HPDE6-E6E7 (cell line): ENCODE data around the gene SDC3.

Experiments
- DNase-seq: peaks from one replicate; pipeline ENCODE4 v3.0.0; 2011; ENCODE audit warnings: missing footprints; ENCODE audit errors: extremely low spot score

The SDC3 gene

DNA sequence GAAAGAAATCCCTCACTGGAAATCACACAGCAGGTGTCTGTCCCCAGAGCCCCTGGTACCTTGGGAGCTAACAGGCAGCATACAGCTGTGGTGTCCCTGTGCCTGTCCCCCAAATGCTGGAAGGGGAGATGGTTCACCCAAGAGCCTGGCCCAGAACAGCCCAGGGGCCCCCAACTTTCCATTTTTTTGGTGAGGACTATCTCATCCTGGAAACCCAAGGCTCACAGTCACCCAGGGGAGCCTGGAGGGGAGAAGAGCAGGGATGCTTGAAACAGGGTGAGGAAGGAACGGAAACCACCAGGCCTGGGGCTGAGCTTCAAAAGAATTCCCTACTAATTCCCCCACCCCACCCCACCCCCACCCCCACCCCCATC lies 3.6 kb downstream of the SDC3 start:
- no peak for DNase-seq

DNA sequence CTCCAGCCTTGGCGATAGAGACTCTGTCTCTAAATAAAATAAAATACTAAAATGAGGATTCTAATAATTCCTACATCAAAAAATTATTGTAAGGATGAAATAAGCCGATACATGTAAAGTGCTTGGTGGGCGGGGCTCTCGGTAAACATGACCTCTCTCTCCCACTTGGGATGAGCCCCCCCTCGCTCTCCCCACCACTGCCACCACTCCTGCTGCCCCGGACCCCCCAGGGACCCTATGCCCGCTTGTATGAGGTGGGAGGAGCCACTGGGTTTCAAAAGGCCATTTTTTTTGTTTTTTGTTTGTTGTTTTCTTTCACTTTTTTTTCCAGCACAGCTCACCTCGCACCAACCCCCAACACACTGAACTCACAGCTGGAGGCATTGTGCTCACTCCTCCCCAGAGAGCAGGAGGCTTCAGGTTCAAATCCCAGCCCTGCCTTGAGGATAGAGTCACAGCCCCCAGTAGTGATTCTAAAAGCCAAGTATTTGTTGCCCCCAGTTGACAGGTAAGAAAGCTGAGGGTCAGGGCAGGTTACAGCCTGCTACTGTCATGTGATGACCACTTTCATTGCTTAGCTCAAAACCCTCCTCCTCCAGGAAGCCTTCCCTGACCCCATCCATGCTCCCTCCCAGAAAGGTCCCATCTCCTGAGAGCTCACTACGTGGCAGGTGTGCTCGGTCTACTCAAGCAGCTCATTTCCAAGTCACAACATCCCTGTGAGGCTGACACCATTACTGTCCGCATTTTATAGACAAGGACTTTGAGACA lies 4.2 kb downstream of the SDC3 start:
- DNase-seq = no peak

DNA sequence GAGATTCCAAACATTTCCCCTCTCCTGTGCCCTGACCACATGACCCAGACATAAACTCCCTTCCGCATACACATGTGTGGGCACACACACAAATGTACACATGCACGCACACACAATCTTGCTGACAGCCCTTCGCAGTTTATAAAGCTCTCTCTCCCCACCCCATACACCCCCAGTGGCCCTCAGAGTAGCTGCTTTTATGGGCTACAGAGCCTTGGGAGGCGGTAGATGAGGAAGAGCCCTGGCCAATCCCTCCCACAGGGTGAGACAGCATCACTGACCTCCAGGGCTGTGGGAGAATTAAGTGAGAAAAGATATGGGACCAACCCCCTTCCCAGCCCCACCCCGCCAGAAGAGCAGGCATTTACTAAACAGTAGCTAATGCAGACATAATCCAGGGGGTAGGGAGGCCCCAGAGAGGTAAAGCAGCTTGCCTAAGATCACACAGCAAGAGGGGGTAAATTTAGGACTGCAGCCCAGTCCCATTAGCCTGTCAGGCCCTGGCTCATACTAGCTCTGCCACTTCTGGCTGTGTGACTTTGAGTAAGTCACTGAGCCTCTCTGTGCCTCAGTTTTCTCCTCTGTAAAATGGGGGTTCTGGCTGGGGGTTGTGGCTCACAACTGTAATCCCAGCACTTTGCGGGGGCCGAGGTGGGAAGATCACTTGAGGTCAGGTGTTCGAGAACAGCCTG lies 5.1 kb downstream of the SDC3 start:
- no peak for DNase-seq

DNA sequence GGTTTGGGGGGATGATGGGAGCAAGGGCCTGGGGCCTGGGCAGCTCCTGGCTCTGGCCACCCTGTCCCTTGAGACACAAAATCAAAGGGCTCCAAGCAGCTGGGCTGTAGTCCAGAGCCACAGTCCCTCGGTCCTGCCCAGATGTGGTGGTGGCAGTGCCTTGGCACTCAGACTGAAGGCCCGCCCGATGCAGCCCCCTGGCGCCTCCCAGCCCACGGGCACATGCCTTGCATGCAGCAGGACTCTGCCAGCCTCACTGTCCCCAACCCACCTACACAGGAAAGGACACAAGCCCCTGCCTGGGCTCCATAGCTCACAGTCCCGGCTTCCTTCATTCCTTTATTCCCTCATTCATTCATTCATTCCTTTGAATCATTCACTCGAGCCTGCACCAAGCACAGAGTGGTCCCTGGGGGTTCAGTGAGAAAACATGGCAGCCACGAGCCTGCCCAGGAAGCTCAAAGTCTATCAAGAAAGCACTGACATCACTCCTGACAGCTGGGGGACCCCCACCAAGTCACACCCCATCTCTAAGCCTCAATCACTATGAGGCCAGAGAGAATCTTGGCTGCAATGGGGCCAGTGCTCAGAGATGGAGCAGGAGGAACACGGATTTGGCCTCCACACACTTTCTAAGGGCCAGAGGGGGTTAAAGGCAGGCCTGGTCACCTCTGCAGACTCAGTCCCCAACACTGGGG lies 5.8 kb downstream of the SDC3 start:
- DNase-seq = no peak

DNA sequence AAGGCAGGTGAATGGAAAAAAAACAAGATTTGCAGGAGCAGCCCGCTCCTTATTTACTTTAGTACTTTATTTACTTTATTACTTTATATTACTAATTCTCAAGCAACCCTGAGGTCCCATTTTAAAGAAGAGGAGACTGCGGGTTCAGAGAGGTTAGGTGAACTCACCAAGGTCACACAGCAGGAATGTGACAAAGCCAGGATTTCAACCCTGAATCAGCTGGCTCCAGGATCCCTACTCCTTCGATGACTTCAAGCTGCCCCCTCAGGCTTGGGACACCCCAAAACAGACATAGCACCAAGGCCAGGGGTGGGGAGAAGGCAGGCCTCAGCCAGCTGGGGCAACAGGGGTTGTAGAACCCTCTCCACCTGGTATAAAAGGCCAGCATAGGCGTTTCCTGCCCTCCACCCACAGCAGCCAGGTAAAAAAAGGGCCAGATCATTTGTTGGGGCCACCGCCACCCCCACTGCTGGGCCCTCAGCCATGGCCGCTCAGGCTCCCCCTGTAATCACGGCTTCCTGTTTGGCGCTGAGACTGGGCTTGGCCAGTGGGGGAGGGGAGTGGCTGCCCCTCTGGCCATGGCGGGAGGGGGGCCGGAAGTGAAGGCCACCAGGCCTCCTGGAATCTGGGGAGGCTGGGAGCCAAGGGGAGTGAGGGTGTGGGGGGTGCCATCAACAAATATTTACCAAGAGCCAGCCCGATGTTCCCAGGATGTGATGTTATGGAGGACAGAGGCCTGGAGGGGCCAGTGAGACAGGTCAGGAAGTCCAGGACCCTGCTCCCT lies 6.6 kb downstream of the SDC3 start:
- no peak for DNase-seq

DNA sequence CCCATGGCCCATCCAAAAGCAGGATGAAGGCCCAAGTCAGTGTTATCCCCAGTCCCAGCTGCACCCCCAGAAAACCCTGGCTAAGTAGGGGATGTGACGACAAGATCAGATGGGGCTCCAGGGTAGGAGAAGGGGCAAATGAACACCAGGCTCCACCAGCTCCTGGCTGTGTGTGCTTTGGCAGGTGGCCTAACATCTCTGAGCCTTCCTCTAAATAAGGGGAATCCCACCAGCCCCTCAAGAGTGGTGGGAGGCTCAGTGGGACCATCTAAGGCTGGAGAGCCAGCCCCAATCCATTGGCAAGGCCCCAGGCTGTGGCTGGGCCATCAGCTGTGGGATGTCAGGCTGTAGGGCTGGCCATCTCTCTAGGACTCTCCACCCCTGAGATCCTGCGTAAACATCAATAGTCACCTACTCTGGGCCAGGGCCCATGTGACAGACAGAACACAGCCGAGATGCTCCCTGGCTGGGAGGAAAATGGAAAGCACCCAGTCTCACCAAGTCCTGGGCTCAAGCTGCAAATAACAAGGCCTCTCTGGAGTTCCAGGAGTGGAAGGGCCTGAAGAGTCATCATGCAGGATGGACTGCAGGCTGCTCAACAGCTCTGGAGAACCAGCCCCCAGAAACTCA lies 7.5 kb downstream of the SDC3 start:
- DNase-seq = no peak

DNA sequence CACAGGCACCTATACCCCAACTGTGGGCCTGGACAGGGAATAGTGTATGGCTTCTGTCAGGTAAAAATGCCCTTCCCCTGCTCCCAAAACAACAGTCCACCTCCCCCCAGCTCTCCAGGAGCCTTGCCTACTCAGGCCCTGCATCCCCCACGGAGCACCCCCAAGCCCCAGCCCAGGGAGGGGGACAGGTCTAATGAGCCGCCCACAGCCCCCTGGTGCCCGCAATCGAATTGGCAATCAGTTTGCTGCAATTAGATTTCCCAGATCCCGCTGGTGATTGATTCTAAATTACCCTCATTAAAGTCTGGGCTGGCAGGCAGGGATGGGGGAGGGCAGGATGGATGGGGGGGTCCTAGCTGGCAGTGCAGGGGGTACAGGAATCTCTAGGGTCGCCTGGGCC lies 8.1 kb downstream of the SDC3 start:
- no peak for DNase-seq

DNA sequence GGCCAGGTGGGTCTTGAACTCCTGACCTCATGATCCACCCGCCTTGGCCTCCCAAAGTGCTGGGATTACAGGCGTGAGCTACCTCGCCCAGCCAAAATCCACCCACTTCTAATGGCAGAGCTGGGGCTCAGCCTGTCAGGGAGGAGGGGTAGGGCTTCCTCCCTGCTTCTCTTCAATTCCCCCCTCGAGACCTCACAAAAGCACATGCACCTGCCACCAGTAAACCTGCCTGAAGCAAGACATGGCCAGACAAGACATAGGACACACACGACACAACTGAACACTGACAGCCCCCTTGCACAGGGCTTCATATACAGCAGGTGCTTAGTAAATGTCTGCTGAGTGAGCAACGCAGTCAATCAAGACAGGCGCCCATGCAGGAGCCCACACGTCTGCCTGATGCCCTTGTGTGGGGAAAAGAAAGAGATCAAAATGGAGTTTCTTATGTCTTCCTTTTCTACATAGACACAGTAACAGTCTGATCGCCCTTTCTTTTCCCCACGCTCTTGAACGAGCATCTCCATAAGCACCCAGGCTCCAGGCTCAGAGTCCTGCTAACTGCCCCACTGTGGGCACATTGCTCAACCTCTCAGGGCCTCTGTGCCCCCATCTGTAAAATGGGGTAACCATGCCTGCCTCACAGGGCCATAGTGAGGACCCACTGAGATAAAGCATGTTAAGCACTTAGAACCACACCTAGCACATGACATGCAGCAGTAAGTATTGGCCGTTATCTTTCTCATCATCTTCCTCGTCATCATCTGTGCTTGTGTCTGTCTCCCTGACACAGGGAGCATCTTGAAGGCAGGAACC lies 8.8 kb downstream of the SDC3 start:
- no peak for DNase-seq

DNA sequence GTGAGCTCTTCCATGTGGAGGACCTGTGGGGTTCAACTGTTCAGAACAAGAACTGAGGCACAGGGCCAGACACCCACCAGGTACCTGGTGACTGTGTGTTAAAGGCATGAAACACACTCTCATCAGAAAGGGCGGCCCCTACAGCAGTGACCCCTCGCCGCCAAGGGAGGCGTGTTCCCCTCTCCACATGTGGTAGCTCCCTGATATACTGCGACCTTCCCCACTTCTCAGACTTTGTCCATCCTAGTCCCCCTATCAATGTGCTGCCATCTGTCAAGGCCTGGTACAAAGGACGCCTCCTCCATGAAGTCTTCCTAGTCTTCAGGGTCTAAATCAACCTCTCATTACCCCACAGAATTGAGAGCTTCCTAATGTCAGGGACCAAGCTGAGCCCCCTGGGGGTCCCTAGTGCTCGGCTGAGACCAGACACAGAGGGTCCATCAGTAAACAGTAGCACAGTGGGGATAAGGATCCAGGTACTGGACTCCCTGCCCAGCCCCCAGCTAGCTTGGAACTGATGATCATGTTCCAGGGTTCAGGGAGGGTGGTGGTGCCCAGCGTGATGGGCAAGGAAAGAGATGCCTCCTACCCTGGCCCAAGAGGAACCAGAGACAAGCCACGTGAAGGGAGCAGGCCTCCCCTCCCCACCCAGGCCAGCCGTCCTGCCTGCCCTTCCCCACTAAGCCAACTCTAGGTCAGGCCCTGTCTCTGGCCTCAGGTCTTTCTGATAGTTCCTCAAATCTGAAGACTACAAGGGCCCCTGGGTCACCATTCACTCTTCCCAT lies 10.3 kb downstream of the SDC3 start:
- DNase-seq = no peak

DNA sequence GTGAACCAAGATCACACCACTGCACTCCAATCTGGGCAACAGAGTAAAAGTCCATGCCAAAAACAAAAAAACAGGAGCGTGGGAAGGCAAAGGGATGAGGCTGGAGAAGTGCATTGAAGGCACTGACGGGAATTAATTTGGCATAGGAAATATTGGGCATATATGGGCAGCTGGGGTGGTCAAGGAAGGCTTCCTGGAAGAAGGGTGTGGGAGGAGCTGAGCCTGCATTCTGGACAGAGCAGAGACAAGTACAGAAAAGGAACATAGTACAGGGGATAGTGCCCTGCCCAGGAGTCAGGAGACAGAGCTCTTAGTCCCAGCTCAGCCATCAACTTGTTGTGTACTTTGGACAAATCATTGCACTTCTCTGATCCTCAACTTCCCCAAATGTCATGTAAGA lies 11.7 kb downstream of the SDC3 start:
- DNase-seq = no peak

DNA sequence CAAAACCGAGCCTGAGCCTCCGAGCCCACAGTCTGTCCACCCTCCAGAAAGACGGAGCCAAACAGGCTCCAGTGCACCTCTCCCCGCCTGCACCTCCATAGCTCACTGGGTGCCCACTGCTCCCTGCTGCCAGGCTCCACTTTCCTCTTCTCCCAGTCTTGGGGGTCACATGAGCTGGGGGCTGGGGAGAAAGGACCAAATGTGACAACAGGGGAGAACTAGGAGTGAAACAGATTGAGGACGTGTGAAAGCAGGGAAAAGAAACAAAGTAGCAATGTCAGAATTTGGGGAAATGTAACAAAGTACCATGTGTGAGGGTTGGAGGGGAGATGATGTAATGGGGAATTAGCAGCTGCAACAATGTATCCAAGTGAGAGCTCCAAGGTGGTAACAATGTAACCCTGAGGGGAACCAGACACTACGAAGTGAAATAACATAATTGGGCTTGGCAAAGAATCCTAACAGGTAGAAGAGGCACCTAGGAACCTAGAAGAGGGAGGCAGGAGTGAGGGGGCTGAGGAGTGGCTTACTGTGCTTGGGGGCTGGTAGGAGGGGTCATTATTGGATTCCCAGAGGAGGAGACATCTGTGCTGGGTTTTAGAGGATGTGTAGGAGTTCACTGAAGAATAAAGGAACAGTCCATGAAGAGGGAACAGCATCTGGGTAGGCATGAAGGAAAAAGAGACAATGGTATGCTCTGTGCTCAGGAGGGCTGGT lies 12.5 kb downstream of the SDC3 start:
- no peak for DNase-seq

DNA sequence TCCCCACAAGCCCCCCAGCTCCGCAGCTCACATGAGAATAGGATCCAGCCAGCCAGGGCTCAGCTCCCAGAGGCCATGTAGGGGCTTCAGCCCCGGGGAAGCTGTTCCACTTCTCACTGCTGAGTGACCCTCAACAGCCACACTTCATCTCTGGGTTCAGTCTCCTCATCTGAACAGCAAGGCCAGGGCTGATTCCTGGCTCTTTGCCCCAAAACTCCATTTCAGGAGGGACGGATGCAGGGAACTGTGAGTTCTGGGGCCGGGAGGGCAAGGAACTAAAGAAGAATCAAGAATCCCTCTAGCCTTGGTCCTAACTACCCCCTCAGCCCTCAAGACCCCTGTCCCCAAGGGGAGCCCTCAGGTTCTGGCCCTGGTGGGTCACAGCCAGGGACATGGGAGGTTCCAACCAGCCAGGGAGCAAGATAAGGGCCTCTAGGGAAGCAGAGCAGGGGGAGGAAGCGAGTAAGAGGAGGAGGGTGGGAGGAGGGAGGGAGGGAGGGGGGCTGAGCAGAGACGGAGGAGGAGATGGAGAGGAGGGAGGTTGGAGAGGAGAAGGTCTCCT lies 13.1 kb downstream of the SDC3 start:
- no peak for DNase-seq

DNA sequence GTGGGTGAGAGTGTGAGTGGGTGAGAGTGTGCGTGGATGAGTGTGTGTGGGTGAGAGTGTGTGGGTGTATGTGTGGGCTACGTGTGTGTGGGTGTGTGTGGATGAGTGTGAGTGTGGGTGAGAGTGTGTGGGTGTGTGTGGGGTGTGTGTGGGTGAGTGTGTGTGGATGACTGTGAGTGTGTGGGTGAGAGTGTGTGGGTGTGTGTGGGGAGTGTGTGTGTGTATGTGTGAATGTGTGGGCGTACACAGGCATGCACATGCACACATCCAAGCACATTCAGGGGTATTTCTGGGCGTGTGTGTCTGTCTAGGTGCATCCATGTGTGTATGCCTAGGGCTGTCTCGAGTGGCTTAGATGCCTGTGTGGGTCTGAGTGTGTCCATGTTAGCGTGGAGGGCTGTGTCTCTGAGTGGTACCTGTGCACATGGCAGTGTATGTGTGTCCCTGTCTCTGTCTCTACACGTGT lies 14.0 kb downstream of the SDC3 start:
- no peak for DNase-seq

DNA sequence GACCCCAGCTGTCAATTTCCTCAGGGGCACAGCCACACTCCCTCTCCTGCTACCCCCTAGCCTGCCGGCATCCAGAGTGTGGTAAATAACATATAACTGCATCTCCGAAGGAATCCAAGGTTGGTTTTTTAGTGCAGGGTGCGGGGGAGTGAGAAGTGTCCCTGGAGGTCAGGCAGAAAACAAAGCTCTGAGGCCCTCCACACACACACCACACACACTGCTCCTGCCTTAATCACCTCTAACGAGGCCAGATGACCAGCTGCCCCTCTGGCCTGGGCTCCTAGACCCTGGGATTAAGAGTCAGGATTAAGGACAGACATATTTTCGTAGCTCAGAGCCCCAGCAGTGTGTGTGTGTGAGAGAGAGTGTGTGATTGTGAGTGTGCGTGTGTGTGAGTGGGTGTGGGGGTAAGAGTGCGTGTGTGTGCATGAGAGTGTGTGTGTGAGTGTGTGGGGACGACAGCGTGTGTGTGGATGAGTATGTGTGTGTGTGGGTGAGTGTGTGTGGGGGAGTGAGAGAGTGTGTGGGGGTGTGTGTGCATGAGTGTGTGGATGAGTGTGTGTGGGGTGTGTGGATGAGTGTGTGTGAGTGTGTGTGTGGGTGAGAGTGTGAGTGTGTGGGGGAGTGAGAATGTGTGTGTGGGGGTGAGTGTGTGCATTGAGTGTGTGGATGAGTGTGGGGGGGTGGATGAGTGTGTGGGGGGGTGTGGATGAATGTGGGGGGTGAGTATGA lies 14.6 kb downstream of the SDC3 start:
- DNase-seq = no peak

DNA sequence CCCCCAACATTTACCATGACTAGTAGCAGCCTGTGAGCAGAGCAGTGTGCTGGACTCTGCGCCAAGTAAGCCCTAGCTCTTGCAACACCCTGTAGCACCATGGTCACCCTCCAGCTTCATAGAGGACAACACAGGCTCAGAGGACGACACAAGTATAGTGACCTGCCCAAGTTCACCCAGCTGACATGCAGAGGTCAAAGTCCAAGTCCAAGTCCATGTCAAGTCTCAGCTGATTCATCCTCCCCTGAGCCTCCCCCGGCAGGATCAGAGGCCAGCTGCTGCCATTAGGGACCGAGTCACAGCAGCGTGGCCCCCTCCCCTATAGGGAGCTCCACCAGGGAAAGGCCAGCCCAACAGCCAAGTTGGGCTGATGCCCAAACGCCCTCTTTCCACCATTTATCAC lies 15.9 kb downstream of the SDC3 start:
- no peak for DNase-seq

DNA sequence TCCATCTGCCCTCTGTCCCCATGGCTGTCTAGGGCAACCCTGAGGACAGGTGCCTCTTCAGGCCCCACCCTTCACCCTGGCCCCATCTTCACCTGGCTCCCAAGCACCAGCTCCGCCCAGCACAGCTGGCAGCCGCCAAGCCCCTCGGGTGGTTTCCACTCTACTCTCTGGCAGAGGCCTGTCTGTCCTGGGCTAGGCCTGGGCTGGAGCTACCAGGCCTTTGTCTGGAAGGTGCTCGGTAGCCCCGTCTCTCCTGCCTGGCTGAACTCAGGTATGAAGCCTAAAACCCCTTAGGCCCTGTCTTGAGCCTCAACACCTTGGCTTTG lies 17.4 kb downstream of the SDC3 start:
- DNase-seq = no peak

DNA sequence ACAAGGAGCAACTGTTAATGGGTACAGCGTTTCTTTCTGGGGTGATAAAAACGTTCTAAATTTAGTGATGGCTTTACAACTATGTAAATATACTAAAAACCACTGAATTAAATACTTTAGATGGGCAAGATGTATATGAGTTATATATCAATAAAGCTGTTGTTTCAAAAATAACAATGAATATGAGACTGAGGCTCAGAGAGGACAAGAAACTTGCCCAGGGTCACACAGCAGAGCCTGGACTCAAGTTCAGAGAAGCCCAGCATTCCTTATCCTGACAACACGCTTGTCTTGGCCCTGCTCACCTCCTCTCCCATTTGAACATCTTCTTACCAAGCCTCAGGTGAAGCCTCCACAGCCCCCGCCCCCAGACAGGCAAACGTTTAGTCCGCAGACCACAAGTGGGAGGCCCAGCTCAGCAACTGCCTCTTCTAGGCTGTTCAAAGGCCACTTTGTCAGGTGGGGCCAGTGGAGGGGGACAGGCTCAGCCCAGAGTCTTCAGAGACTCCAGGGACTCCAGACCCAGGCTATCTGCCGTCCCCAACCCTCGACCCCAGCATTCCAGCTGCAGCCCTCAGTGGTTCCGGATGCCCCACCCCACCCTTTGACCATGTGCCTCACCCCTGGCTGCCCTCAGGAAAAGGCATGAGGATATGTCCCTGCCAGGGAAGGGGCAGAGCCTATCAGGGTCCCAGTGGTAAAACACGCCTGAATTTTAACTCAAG lies 17.9 kb downstream of the SDC3 start:
- no peak for DNase-seq

DNA sequence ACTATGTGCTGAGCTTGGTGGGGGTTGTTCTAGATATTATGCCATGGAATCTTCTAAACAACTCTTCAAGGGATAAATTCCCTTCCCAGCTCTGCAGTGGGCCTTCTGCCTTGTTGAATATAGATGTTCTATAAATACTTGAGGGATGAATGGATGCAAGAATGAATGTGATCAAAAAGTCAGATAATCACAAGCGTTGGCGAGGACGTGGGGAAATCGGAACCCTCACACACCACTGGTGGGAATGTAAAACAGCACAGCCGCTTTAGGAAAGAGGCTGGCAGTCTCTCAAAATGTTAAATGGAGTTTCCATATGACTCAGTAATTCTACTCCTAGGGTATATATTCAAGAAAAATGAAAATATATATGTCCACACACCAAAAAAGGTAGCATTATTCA lies 19.0 kb downstream of the SDC3 start:
- no peak for DNase-seq
